ENCODE measurements around the gene YAP1.

GRCh38 chr11:102115557-102115956 lies 5.3 kb downstream of the YAP1 start:
- TF ChIP-seq CTCF (IDR thresholded peaks at IDR 0.05; ENCODE audit: insufficient read depth, low read length): no peak
- no peak for TF ChIP-seq POLR2AphosphoS5 (IDR thresholded peaks at IDR 0.05; ENCODE audit: low read depth)
- no peak for TF ChIP-seq SPI1 (IDR thresholded peaks at IDR 0.05; ENCODE audit: borderline replicate concordance, low read depth)
- TF ChIP-seq GABPA (IDR thresholded peaks at IDR 0.05; ENCODE audit: low read depth): no peak
- no peak for TF ChIP-seq REST (IDR thresholded peaks at IDR 0.05; ENCODE audit: insufficient replicate concordance, low read depth)

Data from HL-60 (cell line).